HCT116 (cell line): Measurements from ENCODE around the gene PPP2R3A. TPM values are rescaled to one million over a fixed set of nuclear protein-coding genes. Genes with fewer than 3 reads are reported as not detected.

Source experiments
- ATAC-seq: fragments of 200-7000 bp; cut with Tn5 transposase; 2 replicates; pipeline ENCODE4 v1.9.1; 2020; ENCODE audit warnings: mild to moderate bottlenecking, moderate library complexity
- BruUV-seq: library from RNA; stranded (reverse); fragments of 400-500 nt; replicated peaks from 2 replicates; lab custom pipeline; 2021; lab: Mats Ljungman, UMichigan
- CTCF ChIA-PET: fragments of 300-600 bp; sonication (Branson Sonifier 250); formaldehyde crosslinking; loops from one replicate; lab custom pipeline; 2021; ENCODE audit warnings: antibody characterized with exemption; lab: Charles Lee
- POLR2A ChIA-PET: fragments of 300-600, 350-600 bp; sonication (Branson Sonifier 250); formaldehyde crosslinking; loops from one replicate; lab custom pipeline; 2021; ENCODE audit warnings: antibody characterized with exemption; lab: Charles Lee
- RAD21 ChIA-PET, 2 experiments: fragments of 300-600 bp; sonication (Branson Sonifier 250); formaldehyde crosslinking; loops; one replicate each; lab custom pipeline; 2023; ENCODE audit warnings: low total read pairs in 2 of 2; ENCODE audit not compliant: uncharacterized antibody in 2 of 2, unreplicated experiment in 2 of 2, low non-redundant PET in 1 of 2; lab: Charles Lee
- DNase-seq: peaks from one replicate; pipeline ENCODE4 v3.0.0-alpha.2; 2010; ENCODE audit warnings: low read depth, low spot score
- H2AFZ ChIP-seq: fragments of 200-600 bp; shearing (Covaris generic), sonication (generic); 2 replicates; pipeline ENCODE4 v1.6.1; 2017; ENCODE audit warnings: low read depth, mixed run types, mixed read lengths, antibody characterized with exemption, low read length; ENCODE audit not compliant: poor library complexity, severe bottlenecking
- H3K27ac ChIP-seq: 2 replicates; pipeline ENCODE4 v1.5.1; 2012; ENCODE audit warnings: low read depth, low read length
- H3K27me3 ChIP-seq: fragments of 200-600 bp; sonication (generic); 2 replicates; pipeline ENCODE4 v1.6.1; 2016; ENCODE audit warnings: mixed run types, low read length, mixed read lengths; ENCODE audit not compliant: insufficient read depth
- H3K36me3 ChIP-seq, 2 experiments: fragments of 200-500 bp in 1 of 2; fragments of 200-600 bp in 1 of 2; sonication (Bioruptor generic) in 1 of 2; sonication (generic) in 1 of 2; 2 replicates each; pipeline versions ENCODE4 v1.5.1 to v1.6.1; 2014 to 2016; ENCODE audit warnings: low read length in 2 of 2, inconsistent platforms in 1 of 2, mixed read lengths in 1 of 2, mixed run types in 1 of 2; ENCODE audit not compliant: insufficient read depth in 2 of 2, control insufficient read depth in 1 of 2
- H3K4me1 ChIP-seq, 2 experiments: fragments of 200-600 bp in 1 of 2; sonication (generic) in 1 of 2; 2 replicates each; pipeline versions ENCODE4 v1.5.1 to v1.6.1; 2012 to 2017; ENCODE audit warnings: low read length in 2 of 2, inconsistent platforms in 1 of 2, mild to moderate bottlenecking in 1 of 2, mixed read lengths in 1 of 2, mixed run types in 1 of 2, moderate library complexity in 1 of 2; ENCODE audit not compliant: insufficient read depth in 2 of 2, control insufficient read depth in 1 of 2
- H3K4me2 ChIP-seq: fragments of 200-600 bp; sonication (generic); 2 replicates; pipeline ENCODE4 v1.6.1; 2017; ENCODE audit warnings: mixed run types, low read length, mixed read lengths
- H3K4me3 ChIP-seq, 2 experiments: fragments of 200-600 bp in 1 of 2; sonication (generic) in 1 of 2; replicated peaks in 1 of 2; 2 replicates each; pipeline ENCODE4 v1.5.1; 2011 to 2016; ENCODE audit warnings: low read length in 2 of 2, control low read depth in 1 of 2, low read depth in 1 of 2, mild to moderate bottlenecking in 1 of 2, mixed read lengths in 1 of 2, mixed run types in 1 of 2
- H3K79me2 ChIP-seq: fragments of 200-600 bp; sonication (generic); 2 replicates; pipeline ENCODE4 v1.6.1; 2017; ENCODE audit warnings: mild to moderate bottlenecking, mixed run types, low read length, moderate library complexity, mixed read lengths; ENCODE audit not compliant: insufficient read depth
- H3K9ac ChIP-seq: fragments of 200-600 bp; sonication (generic); 2 replicates; pipeline ENCODE4 v1.6.1; 2016; ENCODE audit warnings: low read length, mixed read lengths
- H3K9me2 ChIP-seq: fragments of 200-600 bp; sonication (generic), shearing (Covaris generic); 2 replicates; pipeline ENCODE4 v1.6.1; 2017; ENCODE audit warnings: mixed run types, mild to moderate bottlenecking, moderate library complexity; ENCODE audit not compliant: insufficient read depth
- H3K9me3 ChIP-seq, 2 experiments: fragments of 200-500 bp in 1 of 2; fragments of 200-600 bp in 1 of 2; sonication (Bioruptor generic) in 1 of 2; sonication (generic) in 1 of 2; 2 replicates each; pipeline ENCODE4 v1.6.1; 2014 to 2017; ENCODE audit warnings: low read length in 2 of 2, mixed read lengths in 2 of 2, inconsistent platforms in 1 of 2, low read depth in 1 of 2, mild to moderate bottlenecking in 1 of 2, mixed run types in 1 of 2, moderate library complexity in 1 of 2; ENCODE audit not compliant: control insufficient read depth in 1 of 2, insufficient read depth in 1 of 2
- H4K20me1 ChIP-seq: fragments of 200-600 bp; sonication (generic), shearing (Covaris generic); 2 replicates; pipeline ENCODE4 v1.6.1; 2017; ENCODE audit warnings: mixed run types, mild to moderate bottlenecking, moderate library complexity; ENCODE audit not compliant: insufficient read depth
- EGR1 ChIP-seq: IDR thresholded peaks from 2 replicates; pipeline ENCODE4 v1.6.1; 2012; ENCODE audit warnings: low read depth
- POLR2AphosphoS5 ChIP-seq: IDR thresholded peaks from 2 replicates; pipeline ENCODE4 v1.6.1; 2011; ENCODE audit warnings: mild to moderate bottlenecking, low read depth, low read length, moderate library complexity
- SIN3A ChIP-seq: IDR thresholded peaks from 2 replicates; pipeline ENCODE4 v1.6.1; 2012; ENCODE audit warnings: low read depth
- SP1 ChIP-seq: IDR thresholded peaks from 2 replicates; pipeline ENCODE4 v1.6.1; 2012; ENCODE audit warnings: low read depth
- TCF7L2 ChIP-seq: IDR thresholded peaks from 2 replicates; pipeline ENCODE4 v1.7.0; 2011; ENCODE audit warnings: borderline replicate concordance, inconsistent platforms; ENCODE audit not compliant: insufficient read depth, insufficient read length; ENCODE audit errors: extremely low read depth
- YY1 ChIP-seq: IDR thresholded peaks from 2 replicates; pipeline ENCODE4 v1.6.1; 2011; ENCODE audit warnings: low read length, low read depth, moderate library complexity, mild to moderate bottlenecking; ENCODE audit not compliant: insufficient replicate concordance; ENCODE audit errors: extremely low read depth
- ZNF274 ChIP-seq: fragments of 200-500 bp; sonication (Bioruptor generic); IDR thresholded peaks from 2 replicates; pipeline ENCODE4 v1.6.1; 2014; ENCODE audit warnings: mild to moderate bottlenecking, low read depth, low read length, inconsistent platforms
- intact Hi-C: fragments of 100-400 bp; cut with micrococcal nuclease; formaldehyde crosslinking; loops from 2 replicates; pipeline ENCODE4 v1.10.0; 2022
- total RNA-seq: library from RNA; stranded (reverse); gene quantifications from one replicate; pipeline ENCODE4 v1.2.1, GENCODE V29; 2021; ENCODE audit not compliant: unreplicated experiment
- TF ChIP-seq, protein P1 (sequence below): IDR thresholded peaks from 2 replicates; pipeline ENCODE4 v1.6.1; 2012
- TF ChIP-seq, protein P2 (sequence below): IDR thresholded peaks from 2 replicates; pipeline ENCODE4 v1.6.1; 2012; ENCODE audit warnings: low read depth

PPP2R3A gene
- total RNA-seq, 1 experiment from 2014 or later, result 6.1 TPM

- ATAC-seq (no peak), DNase-seq (no peak)
- no peak overlapping the region for H3K9ac ChIP-seq
- H3K36me3 ChIP-seq, result no peaks in the 10 kb centered on the region
- intact Hi-C loops, result no loop called here
- no peaks in the 10 kb centered on the region for H3K9me2 ChIP-seq
- H3K27me3 ChIP-seq, result no peaks in the 10 kb centered on the region
- no peaks in the 10 kb centered on the region for H3K9me3 ChIP-seq
- peaks cover 100% of the 10 kb centered on the region for H3K79me2 ChIP-seq
- BruUV-seq, result no TSS peak
- H4K20me1 ChIP-seq, result peaks cover 28% of the 10 kb centered on the region; the same call in 1 of the 2 replicates
- H3K27ac ChIP-seq, result no peak overlapping the region
- peaks cover 29 to 47% of the 10 kb centered on the region in 2 experiments for H3K4me1 ChIP-seq
- no peak for TF ChIP-seq SIN3A
- TF ChIP-seq TCF7L2, result no peak
- TF ChIP-seq, protein P1, sequence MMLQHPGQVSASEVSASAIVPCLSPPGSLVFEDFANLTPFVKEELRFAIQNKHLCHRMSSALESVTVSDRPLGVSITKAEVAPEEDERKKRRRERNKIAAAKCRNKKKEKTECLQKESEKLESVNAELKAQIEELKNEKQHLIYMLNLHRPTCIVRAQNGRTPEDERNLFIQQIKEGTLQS, result no peak
- TF ChIP-seq POLR2AphosphoS5, result no peak
- TF ChIP-seq, protein P2, sequence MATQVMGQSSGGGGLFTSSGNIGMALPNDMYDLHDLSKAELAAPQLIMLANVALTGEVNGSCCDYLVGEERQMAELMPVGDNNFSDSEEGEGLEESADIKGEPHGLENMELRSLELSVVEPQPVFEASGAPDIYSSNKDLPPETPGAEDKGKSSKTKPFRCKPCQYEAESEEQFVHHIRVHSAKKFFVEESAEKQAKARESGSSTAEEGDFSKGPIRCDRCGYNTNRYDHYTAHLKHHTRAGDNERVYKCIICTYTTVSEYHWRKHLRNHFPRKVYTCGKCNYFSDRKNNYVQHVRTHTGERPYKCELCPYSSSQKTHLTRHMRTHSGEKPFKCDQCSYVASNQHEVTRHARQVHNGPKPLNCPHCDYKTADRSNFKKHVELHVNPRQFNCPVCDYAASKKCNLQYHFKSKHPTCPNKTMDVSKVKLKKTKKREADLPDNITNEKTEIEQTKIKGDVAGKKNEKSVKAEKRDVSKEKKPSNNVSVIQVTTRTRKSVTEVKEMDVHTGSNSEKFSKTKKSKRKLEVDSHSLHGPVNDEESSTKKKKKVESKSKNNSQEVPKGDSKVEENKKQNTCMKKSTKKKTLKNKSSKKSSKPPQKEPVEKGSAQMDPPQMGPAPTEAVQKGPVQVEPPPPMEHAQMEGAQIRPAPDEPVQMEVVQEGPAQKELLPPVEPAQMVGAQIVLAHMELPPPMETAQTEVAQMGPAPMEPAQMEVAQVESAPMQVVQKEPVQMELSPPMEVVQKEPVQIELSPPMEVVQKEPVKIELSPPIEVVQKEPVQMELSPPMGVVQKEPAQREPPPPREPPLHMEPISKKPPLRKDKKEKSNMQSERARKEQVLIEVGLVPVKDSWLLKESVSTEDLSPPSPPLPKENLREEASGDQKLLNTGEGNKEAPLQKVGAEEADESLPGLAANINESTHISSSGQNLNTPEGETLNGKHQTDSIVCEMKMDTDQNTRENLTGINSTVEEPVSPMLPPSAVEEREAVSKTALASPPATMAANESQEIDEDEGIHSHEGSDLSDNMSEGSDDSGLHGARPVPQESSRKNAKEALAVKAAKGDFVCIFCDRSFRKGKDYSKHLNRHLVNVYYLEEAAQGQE, result no peak
- no peak for TF ChIP-seq SP1
- no peak for TF ChIP-seq EGR1
- TF ChIP-seq ZNF274, result no peak
- no peak for TF ChIP-seq YY1
- CTCF ChIA-PET, result no interaction called here
- H2AFZ ChIP-seq, result no peak overlapping the region
- no peak overlapping the region for H3K4me3 ChIP-seq
- RAD21 ChIA-PET, result no interaction called here
- POLR2A ChIA-PET, result interaction anchor here (1.5 kb wide), 1 partner anchor 9 kb away, joined by 4 read pairs; the partner anchor contains the start of gene MSL2
- H3K4me2 ChIP-seq, result no peak overlapping the region
Observed at GRCh38 chr3:136186846-136187245, 221.3 kb downstream of the PPP2R3A start.
